A673 (cell line): ENCODE data around the gene MTG2.

Experiments used
- EZH2 ChIP-seq: fragments of 200-600 bp; sonication (generic); IDR thresholded peaks from 2 replicates; pipeline ENCODE4 v1.6.1; 2017; ENCODE audit warnings: borderline replicate concordance, low read depth, mild to moderate bottlenecking, mixed read lengths, antibody characterized with exemption, low read length; ENCODE audit not compliant: poor library complexity, severe bottlenecking
- TF ChIP-seq, protein P1 (sequence below): fragments of 300-800, 200-600 bp; sonication (generic); conservative IDR thresholded peaks from 2 replicates; pipeline ENCODE4 v1.5.1; 2017; ENCODE audit warnings: low read depth, mild to moderate bottlenecking, antibody characterized with exemption, low read length, moderate library complexity, mixed read lengths

DNA sequence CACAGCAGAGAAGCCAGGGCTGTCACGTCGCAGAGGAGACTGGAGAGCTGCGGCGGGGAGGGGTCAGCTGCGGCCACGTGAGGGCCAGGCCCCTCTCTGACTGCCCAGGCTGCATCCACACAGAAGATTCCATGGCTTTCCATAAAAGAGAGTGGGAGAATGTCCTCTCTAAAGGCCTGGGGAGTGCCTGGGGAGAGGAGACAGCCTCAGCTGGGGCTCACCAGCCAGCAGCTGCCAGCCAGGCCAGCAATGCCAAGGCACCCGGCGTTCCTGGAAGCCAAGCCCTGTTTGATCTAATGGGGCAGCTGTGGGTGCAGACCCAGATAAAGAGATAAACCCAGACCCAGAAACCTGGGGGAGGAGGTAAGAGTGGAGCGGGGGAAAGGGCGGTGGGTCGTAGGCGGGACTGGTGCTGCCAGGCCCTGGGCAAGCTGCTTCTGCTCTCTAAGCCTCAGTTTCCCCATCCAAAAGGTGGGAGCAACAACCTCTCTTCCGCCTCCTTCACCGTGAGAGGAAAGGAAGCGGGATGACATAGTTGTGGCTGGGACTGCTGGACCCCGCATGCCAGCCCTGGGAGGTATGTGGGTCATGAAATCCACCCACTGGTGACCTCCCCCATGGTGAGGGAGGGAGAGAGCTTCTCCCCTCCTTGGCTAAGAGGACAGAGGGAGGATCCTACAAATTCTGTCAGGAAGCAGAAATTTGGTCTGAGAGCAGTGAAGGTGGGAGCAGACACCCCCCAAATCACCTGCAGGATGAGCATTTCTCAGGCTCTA, 52.4 kb downstream of the MTG2 start:
- TF ChIP-seq, protein P1, sequence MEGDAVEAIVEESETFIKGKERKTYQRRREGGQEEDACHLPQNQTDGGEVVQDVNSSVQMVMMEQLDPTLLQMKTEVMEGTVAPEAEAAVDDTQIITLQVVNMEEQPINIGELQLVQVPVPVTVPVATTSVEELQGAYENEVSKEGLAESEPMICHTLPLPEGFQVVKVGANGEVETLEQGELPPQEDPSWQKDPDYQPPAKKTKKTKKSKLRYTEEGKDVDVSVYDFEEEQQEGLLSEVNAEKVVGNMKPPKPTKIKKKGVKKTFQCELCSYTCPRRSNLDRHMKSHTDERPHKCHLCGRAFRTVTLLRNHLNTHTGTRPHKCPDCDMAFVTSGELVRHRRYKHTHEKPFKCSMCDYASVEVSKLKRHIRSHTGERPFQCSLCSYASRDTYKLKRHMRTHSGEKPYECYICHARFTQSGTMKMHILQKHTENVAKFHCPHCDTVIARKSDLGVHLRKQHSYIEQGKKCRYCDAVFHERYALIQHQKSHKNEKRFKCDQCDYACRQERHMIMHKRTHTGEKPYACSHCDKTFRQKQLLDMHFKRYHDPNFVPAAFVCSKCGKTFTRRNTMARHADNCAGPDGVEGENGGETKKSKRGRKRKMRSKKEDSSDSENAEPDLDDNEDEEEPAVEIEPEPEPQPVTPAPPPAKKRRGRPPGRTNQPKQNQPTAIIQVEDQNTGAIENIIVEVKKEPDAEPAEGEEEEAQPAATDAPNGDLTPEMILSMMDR: no peak
- TF ChIP-seq EZH2: no peak
